GM19467 (cell line): ENCODE data around the gene OR8K3.

ENCODE experiments used
- ATAC-seq: cut with Tn5 transposase; IDR thresholded peaks from one replicate; pipeline ENCODE4 v1.9.1; 2021; ENCODE audit warnings: mild to moderate bottlenecking, moderate library complexity; ENCODE audit not compliant: unreplicated experiment

OR8K3 gene

GRCh38 chr11:56314844-56315243, at the start of gene OR8K3:
Gene OR8K3 (plus strand): TSS chr11:56315144. CDS start chr11:56318307, 3,163 bp downstream.
- no peak for ATAC-seq

GRCh38 chr11:56271092-56271491, 43.9 kb upstream of the OR8K3 start:
- no peak for ATAC-seq

GRCh38 chr11:56273854-56274253, 41.1 kb upstream of the OR8K3 start, which contains the start of gene OR5T1:
Gene OR5T1 (plus strand): TSS chr11:56274154. CDS start chr11:56275639, 1,485 bp downstream.
- ATAC-seq: no peak

- no peak for ATAC-seq
These were observed 22.8 kb upstream of the OR8K3 start, which contains the start of gene OR8H1 for GRCh38 chr11:56292154-56292553. Gene OR8H1 (minus strand): TSS chr11:56292254. CDS start chr11:56291062, 1,192 bp downstream.

GRCh38 chr11:56296898-56297297, 18.0 kb upstream of the OR8K3 start:
- no peak for ATAC-seq

- ATAC-seq: no peak
These were observed 7.1 kb upstream of the OR8K3 start for GRCh38 chr11:56307836-56308235.

- ATAC-seq: no peak
These were observed 17.0 kb downstream of the OR8K3 start for GRCh38 chr11:56331861-56332491.

- no peak for ATAC-seq
These were observed 18.2 kb downstream of the OR8K3 start for GRCh38 chr11:56333156-56333555.

GRCh38 chr11:56340289-56340688, 25.3 kb downstream of the OR8K3 start:
- ATAC-seq: no peak

- ATAC-seq: no peak
These were observed 30.8 kb downstream of the OR8K3 start, which contains the start of gene OR8K1 for GRCh38 chr11:56345739-56346138. Gene OR8K1 (plus strand): TSS chr11:56346039. CDS start chr11:56346039, 0 bp downstream.

GRCh38 chr11:56353991-56354390, 39.0 kb downstream of the OR8K3 start, which contains the start of gene OR8J1:
Gene OR8J1 (plus strand): TSS chr11:56354291. CDS start chr11:56360247, 5,956 bp downstream.
- no peak for ATAC-seq
